BE2C (cell line): ENCODE results near the gene MYL12A. TPM values are rescaled to one million over a fixed set of nuclear protein-coding genes. Genes with fewer than 3 reads are reported as not detected.
"Not testable (repeated sequence)": the region's sequence is repeated elsewhere in the genome, so short reads cannot be mapped to it uniquely, and the experiment has no call there.

ENCODE experiments used
- DNase-seq: peaks from one replicate; pipeline ENCODE4 v3.0.0-alpha.2; 2020
- H3K27me3 ChIP-seq: fragments of 250-450 bp; sonication (Bioruptor Pico); 2 replicates; pipeline ENCODE4 v1.5.1; 2020; ENCODE audit warnings: mild to moderate bottlenecking
- H3K36me3 ChIP-seq: fragments of 250-450 bp; sonication (Bioruptor Pico); 2 replicates; pipeline ENCODE4 v1.5.1; 2020; ENCODE audit warnings: mild to moderate bottlenecking
- H3K4me1 ChIP-seq: fragments of 250-450 bp; sonication (Bioruptor Pico); 2 replicates; pipeline ENCODE4 v1.5.1; 2020
- H3K4me3 ChIP-seq: 2 replicates; pipeline ENCODE4 v1.5.1; 2011; ENCODE audit warnings: low read depth, low read length
- H3K9me3 ChIP-seq: fragments of 250-450 bp; sonication (Bioruptor Pico); 2 replicates; pipeline ENCODE4 v1.5.1; 2020
- polyA plus RNA-seq: library from polyadenylated mRNA; unstranded; fragments of >200 nt; gene quantifications from one replicate; pipeline ENCODE4 v1.2.1, GENCODE V29; 2012; ENCODE audit warnings: low read depth, missing spikeins; ENCODE audit not compliant: insufficient read length, insufficient read depth
- TF ChIP-seq, protein P1 (sequence below): IDR thresholded peaks from 2 replicates; pipeline ENCODE4 v1.5.1; 2012; ENCODE audit warnings: mild to moderate bottlenecking, low read depth, low read length

MYL12A gene
- 110 TPM for polyA plus RNA-seq

- Histone ChIP-seq H3K9me3 (no peaks in the 10 kb centered on the region), H3K4me1 (no peaks in the 10 kb centered on the region), H3K36me3 (no peaks in the 10 kb centered on the region), H3K4me3 (peak within 1 kb of the TSS; percentile 86), H3K27me3 (no peaks in the 10 kb centered on the region)
- TF ChIP-seq, protein P1, sequence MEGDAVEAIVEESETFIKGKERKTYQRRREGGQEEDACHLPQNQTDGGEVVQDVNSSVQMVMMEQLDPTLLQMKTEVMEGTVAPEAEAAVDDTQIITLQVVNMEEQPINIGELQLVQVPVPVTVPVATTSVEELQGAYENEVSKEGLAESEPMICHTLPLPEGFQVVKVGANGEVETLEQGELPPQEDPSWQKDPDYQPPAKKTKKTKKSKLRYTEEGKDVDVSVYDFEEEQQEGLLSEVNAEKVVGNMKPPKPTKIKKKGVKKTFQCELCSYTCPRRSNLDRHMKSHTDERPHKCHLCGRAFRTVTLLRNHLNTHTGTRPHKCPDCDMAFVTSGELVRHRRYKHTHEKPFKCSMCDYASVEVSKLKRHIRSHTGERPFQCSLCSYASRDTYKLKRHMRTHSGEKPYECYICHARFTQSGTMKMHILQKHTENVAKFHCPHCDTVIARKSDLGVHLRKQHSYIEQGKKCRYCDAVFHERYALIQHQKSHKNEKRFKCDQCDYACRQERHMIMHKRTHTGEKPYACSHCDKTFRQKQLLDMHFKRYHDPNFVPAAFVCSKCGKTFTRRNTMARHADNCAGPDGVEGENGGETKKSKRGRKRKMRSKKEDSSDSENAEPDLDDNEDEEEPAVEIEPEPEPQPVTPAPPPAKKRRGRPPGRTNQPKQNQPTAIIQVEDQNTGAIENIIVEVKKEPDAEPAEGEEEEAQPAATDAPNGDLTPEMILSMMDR: no peak
- peak; percentile 95 for DNase-seq
Observed at GRCh38 chr18:3247240-3248061, at the start of gene MYL12A. Gene MYL12A (plus strand): TSS chr18:3247801. CDS start chr18:3253248, 5,447 bp downstream.

- DNase-seq, H3K27me3 ChIP-seq: not testable (repeated sequence)
Observed at GRCh38 chr18:3198260-3198860, 49.2 kb upstream of the MYL12A start.

DNA sequence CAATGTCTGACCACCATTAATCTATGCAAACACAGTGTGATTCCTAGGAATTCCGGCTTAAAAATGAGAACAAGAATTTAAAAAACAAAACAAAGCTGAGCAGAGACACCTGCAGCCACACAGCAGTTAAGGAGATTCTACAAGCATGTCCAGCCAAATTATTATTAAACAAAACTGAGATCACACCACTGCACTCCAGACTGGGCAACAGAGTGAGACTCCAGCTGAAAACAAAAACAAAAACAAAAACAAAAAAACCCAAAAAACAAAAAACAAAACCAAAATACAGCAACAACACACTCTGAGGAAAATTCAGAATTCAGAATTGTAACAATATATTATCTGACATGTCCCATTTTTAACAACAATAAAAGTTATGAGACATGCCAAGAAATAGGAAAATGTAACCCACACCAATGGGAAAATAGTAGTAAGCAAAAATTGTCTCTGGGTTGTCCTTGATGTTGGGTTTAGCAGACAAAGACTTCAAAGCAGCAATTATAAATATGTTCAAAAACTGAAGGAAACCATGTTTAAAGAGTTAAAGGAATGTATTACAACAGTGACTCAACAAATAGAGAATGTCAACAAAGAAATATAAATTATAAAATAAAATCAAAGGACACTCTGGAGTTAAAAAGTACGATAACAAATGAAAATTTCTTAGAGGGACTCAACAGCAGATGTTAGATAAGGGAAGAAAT lies 47.5 kb upstream of the MYL12A start:
- TF ChIP-seq, protein P1: no peak
- no peak for DNase-seq
- Histone ChIP-seq H3K4me1 (no peaks in the 10 kb centered on the region), H3K9me3 (no peaks in the 10 kb centered on the region), H3K27me3 (no peaks in the 10 kb centered on the region), H3K36me3 (no peaks in the 10 kb centered on the region), H3K4me3 (no peak overlapping the region)

More at GRCh38 chr18:3198260-3198860, 49.2 kb upstream of the MYL12A start:
- H3K36me3 ChIP-seq, H3K4me3 ChIP-seq, H3K4me1 ChIP-seq, H3K9me3 ChIP-seq: not testable (repeated sequence)

DNA sequence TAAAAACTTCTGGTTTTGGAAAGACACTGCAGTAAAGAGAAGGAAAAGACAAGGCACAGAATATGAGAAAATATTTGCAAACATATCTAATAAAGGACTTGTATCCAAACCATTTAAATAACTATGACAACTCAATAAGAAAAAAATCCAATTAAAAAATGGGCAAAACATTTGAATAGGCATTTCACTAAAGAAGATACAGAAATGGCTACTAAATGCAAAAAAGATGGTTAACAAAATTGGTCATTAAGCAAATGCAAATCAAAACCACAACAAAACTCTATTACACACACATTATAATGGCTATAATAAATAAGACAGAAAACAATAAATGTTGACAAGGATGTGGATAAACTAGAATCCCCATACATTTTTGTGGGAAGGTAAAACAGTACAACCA lies 42.4 kb upstream of the MYL12A start:
- Histone ChIP-seq H3K4me3 (no peak overlapping the region), H3K27me3 (no peaks in the 10 kb centered on the region), H3K36me3 (no peaks in the 10 kb centered on the region), H3K4me1 (no peaks in the 10 kb centered on the region), H3K9me3 (no peaks in the 10 kb centered on the region)
- TF ChIP-seq, protein P1: no peak
- no peak for DNase-seq

DNA sequence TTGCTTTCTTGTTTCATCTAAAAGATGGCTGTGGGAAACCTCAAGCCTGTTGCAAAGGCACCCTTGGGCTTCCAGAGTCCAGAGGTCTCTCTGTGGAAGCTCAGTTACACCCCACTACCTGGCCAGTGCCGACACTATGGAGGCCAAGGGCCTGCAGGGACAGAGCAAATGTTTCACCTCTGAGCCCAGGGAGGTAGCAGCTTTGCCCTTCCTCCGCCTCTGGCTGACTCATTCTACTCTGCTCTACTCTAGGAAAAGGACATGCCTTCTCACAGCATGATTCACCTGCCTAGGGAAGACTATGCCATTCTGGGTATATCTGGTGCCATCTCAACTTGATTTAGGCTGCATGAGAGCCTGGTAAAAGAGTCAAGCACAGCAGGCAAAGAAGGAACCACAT lies 40.0 kb upstream of the MYL12A start:
- no peak overlapping the region for H3K4me3 ChIP-seq
- TF ChIP-seq, protein P1: no peak
- no peaks in the 10 kb centered on the region for H3K27me3 ChIP-seq
- H3K4me1 ChIP-seq: no peaks in the 10 kb centered on the region
- DNase-seq: no peak
- H3K9me3 ChIP-seq: no peaks in the 10 kb centered on the region
- H3K36me3 ChIP-seq: no peaks in the 10 kb centered on the region

DNA sequence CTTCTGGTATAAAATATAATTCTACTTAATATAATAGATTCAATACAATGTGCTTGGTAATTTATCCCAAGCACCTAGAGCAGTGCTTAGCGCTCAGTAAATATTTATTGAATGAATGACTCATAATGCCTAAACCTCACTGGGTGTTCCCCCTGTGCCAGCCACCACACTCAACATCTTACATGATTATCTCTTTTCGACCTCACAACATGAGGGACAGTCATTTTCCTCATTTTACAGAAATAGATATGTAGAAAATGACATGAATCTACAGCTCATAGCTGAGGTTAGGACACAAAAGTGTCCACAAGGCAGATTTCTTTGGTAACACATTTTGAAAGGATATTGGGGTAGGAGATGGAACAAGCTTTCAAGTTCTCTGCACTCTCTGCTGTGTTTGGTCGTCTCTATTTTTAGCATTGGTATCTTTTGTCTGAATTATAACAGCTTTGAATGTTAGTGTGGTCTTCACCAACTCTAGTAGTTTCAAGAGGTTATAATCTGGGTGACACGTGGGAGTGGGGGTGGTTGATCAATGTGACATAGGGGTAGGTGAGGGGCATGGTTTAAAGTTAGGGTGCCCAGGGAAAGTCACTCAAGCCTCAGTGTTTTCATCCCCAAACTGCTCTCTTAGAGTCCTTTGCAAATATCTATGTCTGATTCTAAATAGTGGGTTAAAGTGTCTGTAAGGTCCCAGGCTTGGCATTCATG lies 37.6 kb upstream of the MYL12A start:
- Histone ChIP-seq H3K4me1 (no peaks in the 10 kb centered on the region), H3K36me3 (no peaks in the 10 kb centered on the region), H3K4me3 (no peak overlapping the region), H3K27me3 (no peaks in the 10 kb centered on the region), H3K9me3 (no peaks in the 10 kb centered on the region)
- TF ChIP-seq, protein P1: no peak
- DNase-seq: no peak
